ENCODE results near the gene HS3ST3A1. TPM values are rescaled to one million over a fixed set of nuclear protein-coding genes. Genes with fewer than 3 reads are reported as not detected.

HS3ST3A1 gene
- total and polyA plus RNA-seq, 2 of the 8 experiments (the other 6 are each of a cell fraction or from before 2014, with no cell fraction given), result 5.4 to 5.7 TPM

DNA sequence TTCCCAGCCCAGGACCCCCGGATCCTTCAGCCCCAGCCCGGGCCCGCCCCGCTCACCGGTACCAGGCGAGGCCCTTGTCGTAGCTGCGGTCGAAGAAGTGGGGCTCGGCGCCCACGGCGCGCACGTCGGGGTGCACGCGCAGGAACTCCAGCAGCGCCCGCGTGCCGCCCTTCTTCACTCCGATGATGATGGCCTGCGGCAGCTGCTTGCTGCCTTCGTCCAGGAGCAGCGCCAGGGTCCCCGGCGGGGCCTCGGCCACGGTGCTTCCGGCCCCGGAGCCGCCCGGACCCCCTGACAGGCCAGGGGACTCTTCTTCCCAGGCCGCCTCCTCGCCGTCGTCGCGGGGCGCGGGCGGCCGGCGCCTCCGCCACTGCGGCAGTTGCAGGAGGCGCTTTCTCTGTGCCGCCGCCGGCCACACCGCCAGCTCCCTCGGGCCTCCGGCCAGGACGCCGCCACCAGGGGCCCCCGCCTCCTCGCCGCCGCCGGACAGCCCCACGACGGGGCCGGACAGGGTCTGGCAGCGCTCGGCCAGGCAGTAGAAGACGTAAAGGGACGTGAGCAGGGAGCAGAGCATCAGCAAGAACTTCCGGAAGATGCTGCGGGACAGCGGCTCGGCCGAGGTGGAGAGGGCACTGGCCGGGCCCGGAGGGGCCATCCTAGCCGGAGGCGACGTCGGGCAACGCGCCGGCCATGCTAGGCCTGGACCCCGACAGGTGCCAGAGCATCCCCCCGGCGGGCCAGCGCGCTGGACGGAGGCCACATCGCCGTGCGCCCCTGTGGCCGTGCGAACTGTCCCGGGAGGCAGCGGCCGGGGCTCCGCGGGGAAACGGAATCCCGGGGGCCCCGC, 1.0 kb downstream of the HS3ST3A1 start:
- Histone ChIP-seq H2AFZ (ENCODE audit: low read length) (no peak overlapping the region), H4K8ac (ENCODE audit: extremely low read depth, insufficient read depth, low read length) (peak overlapping the region; percentile 57), H2AK5ac (ENCODE audit: low read depth, low read length) (no peak overlapping the region), H3K4me1 (replicated peaks in 1 of 4; ENCODE audit: control insufficient read depth in 3 of 4, insufficient read depth in 4 of 4, low read length in 3 of 4) (peaks cover 0 to 6% (median 5%) of the 10 kb centered on the region in 4 experiments; a peak in 5 of 7 replicates), H2BK20ac (ENCODE audit: low read length) (no peak overlapping the region), H4K5ac (ENCODE audit: insufficient read length, low read depth, low read length) (no peak overlapping the region), H4K91ac (replicated peaks; ENCODE audit: insufficient read length, low read length) (no peak overlapping the region), H3K79me2 (ENCODE audit: control insufficient read depth in 1 of 2, insufficient read depth in 2 of 2, low read length in 2 of 2) (no peaks in the 10 kb centered on the region), H2BK120ac (replicated peaks; ENCODE audit: low read depth, low read length) (no peak overlapping the region), H3K27me3 (replicated peaks in 1 of 4; ENCODE audit: control insufficient read depth in 3 of 4, extremely low read depth in 1 of 4, insufficient read depth in 3 of 4, low read length in 3 of 4) (peaks cover 3 to 21% (median 15%) of the 10 kb centered on the region in 4 experiments), H3K4me2 (ENCODE audit: insufficient read depth in 1 of 2, low read depth in 2 of 2, low read length in 2 of 2) (peak overlapping the region; percentile 62 to 97), H3K27ac (ENCODE audit: low read depth, low read length) (no peak overlapping the region), H2BK12ac (ENCODE audit: low read depth, low read length) (no peak overlapping the region), H3K79me1 (ENCODE audit: low read depth, low read length) (no peaks in the 10 kb centered on the region), H3K23me2 (ENCODE audit: low read depth, low read length) (peaks cover 15% of the 10 kb centered on the region; the same call in 1 of the 2 replicates), H3K9me3 (ENCODE audit: insufficient read depth in 2 of 2, low read depth in 1 of 2, low read length in 1 of 2) (no peaks in the 10 kb centered on the region), H2BK15ac (ENCODE audit: low read length) (no peak overlapping the region; the same call in 1 of the 2 replicates), H3K4me3 (ENCODE audit: extremely low read depth in 1 of 4, insufficient read depth in 2 of 4, low read depth in 3 of 4, low read length in 4 of 4) (peak overlapping the region; percentile 53 to 76 (median 70)), H3K23ac (ENCODE audit: insufficient read length) (no peak overlapping the region), H3K4ac (replicated peaks; ENCODE audit: insufficient read length, low read depth, low read length) (no peak overlapping the region), H3K14ac (ENCODE audit: insufficient read length) (no peak overlapping the region), H4K20me1 (replicated peaks in 1 of 2; ENCODE audit: control insufficient read depth in 1 of 2, insufficient read depth in 2 of 2, low read length in 2 of 2) (peaks cover 0 to 1% of the 10 kb centered on the region in 2 experiments), H3K9ac (replicated peaks in 1 of 4; ENCODE audit: extremely low read depth in 1 of 4, low read depth in 3 of 4, low read length in 3 of 4) (peak overlapping the region in 2 of 4 experiments; percentile 8 to 51; a peak in 2 of 7 replicates), H2BK5ac (ENCODE audit: low read depth, low read length) (no peak overlapping the region), H3K56ac (replicated peaks; ENCODE audit: insufficient read length, low read depth, low read length) (no peak overlapping the region), H3K36me3 (ENCODE audit: control insufficient read depth in 2 of 4, insufficient read depth in 4 of 4, low read length in 3 of 4) (no peaks in the 10 kb centered on the region), H3K18ac (ENCODE audit: extremely low read depth, low read length) (peak overlapping the region; percentile 32; the same call in 1 of the 2 replicates)
- CTCF ChIA-PET (ENCODE audit: partially characterized antibody), result no interaction called here
- POLR2A ChIA-PET (ENCODE audit: partially characterized antibody), result interaction anchor here (0.6 to 1.5 kb wide), 2 partner anchors 11 to 316 kb away, joined by 3 read pairs; no protein-coding TSS in a partner anchor
- FAIRE-seq, result no peak
- DNase-seq (ENCODE audit: low read depth in 1 of 2, low spot score in 2 of 2), result peak in 1 of 2 experiments; percentile 67
- WGBS, 2 experiments (ENCODE audit: extremely low coverage in 1 of 2, insufficient coverage in 1 of 2, insufficient read length in 1 of 2, insufficient replicate concordance in 2 of 2, low coverage in 1 of 2, low lambda C conversion rate in 2 of 2, missing lambda C conversion rate in 1 of 2), result 3% methylated on average over 52 of the region's 101 CpGs; no CpG with 5 or more reads in 1 of the 2 experiments
- no peak for TF ChIP-seq NRF1 (IDR thresholded peaks at IDR 0.05; ENCODE audit: low read depth, low read length)
- TF ChIP-seq BACH1 (IDR thresholded peaks at IDR 0.05; ENCODE audit: low read length), result no peak
- TF ChIP-seq SIX5 (IDR thresholded peaks at IDR 0.05; ENCODE audit: low read depth, low read length), result no peak
- no peak for TF ChIP-seq YY1 (IDR thresholded peaks at IDR 0.05; ENCODE audit: low read depth, low read length)
- no peak for TF ChIP-seq TAF7 (optimal IDR thresholded peaks at IDR 0.05; ENCODE audit: borderline replicate concordance, low read depth, low read length)
- no peak for TF ChIP-seq CBX8 (IDR thresholded peaks at IDR 0.05; ENCODE audit: borderline replicate concordance, low read depth, low read length)
- TF ChIP-seq RXRA (IDR thresholded peaks at IDR 0.05; ENCODE audit: insufficient read depth, low read depth, low read length), result no peak
- peak; percentile 67 for TF ChIP-seq KDM4A (IDR thresholded peaks at IDR 0.05; ENCODE audit: low read depth, low read length, severe bottlenecking)
- TF ChIP-seq NANOG (IDR thresholded peaks at IDR 0.05; ENCODE audit: insufficient read depth, low read depth, low read length, poor library complexity, severe bottlenecking), result no peak
- TF ChIP-seq CREB1 (IDR thresholded peaks at IDR 0.05), result no peak
- no peak for TF ChIP-seq EGR1 (IDR thresholded peaks at IDR 0.05; ENCODE audit: borderline replicate concordance, low read depth, low read length)
- no peak for TF ChIP-seq CHD1 (IDR thresholded peaks at IDR 0.05; ENCODE audit: low read depth, low read length)
- TF ChIP-seq BRCA1 (IDR thresholded peaks at IDR 0.05; ENCODE audit: low read depth, low read length), result no peak
